HG03196 (cell line): ENCODE results near the gene DLG2.
"Not testable (repeated sequence)": the region's sequence is repeated elsewhere in the genome, so short reads cannot be mapped to it uniquely, and the experiment has no call there.

Experiments used
- ATAC-seq: cut with Tn5 transposase; IDR thresholded peaks from one replicate; pipeline ENCODE4 v1.9.1; 2021; ENCODE audit not compliant: unreplicated experiment

Gene DLG2

DNA sequence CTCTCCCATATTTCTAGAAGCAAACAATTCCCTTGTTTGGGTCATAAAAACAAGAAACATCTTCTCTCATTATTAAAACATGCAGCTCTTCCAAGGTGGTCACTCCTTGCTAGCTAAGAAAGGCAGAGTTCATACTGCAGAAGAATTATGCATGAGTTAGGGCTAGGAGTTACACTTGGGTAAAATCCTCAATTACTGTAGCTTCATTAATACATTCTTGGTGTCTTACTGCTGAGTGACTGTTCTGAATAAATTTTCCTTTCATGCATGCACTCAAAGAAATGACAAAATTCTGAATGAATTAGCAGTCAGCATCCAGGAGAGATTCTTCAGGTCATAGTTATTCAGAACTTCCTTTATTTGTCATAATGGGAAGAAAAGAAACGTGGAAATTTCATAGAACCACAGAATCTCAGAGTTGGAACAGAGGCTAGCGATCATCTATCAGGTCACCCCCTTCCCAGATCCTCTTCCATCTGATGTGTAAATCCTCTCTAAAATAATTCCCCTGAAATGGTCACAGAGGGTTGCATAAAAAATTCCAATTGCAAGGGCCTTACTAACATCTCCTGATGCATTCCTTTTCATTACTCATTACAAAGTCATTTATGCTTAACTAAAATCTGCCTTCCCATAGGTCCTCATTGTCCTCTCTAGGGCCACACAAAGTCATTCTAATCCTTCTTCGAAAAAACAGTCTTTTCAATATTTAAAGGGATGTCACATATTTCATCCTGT, 771.5 kb downstream of the DLG2 start:
- no peak for ATAC-seq

- no peak for ATAC-seq
Observed at GRCh38 chr11:84854498-84854880, 772.7 kb downstream of the DLG2 start.

DNA sequence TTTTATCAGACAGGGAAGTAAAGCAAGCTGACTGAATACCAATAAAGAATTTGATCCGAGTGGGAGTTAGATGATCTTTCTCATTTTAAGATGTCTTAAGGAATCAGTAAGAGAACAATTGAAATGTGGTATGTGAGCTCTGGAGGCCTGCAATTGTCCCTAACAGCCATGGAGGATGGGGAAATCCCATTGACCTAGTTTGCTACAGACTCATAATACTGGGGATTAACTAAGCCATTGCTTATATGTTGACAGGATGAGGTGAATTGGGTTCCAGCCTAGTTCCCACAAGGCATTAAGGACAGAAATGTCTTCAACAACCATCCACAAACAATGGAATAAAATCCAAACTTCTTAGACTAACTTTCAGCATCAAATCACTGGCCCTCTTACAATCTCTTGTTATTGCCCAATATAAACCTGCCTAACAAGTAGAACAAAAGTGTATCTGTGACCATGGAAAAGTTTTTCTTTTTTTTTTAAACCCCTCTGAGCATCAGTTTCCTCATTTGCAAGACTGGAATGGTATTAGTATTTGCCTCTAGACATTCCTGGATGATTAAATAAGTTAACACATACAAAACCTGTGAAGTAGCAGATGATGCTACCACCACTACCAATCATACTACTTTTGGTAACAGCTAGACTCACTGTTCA, 773.2 kb downstream of the DLG2 start:
- ATAC-seq: no peak

GRCh38 chr11:84847842-84848241, 779.3 kb downstream of the DLG2 start:
- no peak for ATAC-seq

- not testable (repeated sequence) for ATAC-seq
Observed at GRCh38 chr11:84840201-84840600, 786.9 kb downstream of the DLG2 start.

- no peak for ATAC-seq
Observed at GRCh38 chr11:84837402-84838069, 789.6 kb downstream of the DLG2 start.

DNA sequence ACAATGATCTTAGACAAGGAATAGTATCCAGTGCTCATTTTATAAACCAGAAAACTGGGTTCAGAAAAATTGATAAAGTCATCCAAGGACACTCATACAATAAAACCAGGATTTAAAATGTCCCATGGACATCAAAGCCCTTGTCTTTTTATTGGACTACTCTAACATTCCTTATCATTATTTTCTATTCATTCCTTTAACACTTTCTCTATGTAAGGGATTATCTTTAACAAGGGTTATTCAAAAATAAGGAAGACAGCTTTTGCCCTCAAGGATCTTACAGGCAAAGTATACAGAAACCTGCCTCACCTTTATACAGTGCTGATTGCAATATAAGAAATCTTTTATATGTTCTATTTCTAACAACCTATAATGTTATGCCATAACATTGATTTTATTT, 790.8 kb downstream of the DLG2 start:
- no peak for ATAC-seq

DNA sequence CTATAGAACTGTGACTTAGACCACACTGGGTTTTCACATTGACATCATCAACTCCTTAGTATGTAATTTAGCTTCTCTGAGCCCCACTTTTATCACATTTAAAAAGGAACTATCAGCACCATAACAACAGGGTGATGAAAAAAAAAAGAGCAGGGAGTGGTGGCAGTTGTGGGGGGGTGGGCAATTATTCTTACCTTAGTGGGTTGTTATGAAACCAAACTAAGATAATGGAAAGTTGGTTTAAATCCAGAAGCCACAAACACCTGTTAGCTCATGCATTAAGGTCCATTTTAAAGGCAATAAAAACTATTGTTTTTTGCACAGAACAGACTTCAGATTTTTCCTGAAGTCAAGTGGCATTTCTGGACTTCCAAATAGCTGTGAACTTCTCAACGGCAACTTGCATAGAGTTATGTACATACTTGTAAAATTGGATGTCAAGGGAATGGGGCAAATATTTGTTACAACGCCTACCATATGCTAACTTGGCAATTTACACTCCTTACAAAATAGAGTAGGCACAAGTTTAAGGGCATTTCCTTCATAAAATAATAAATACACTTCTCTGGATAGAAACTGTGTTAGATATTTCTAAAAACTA, 793.6 kb downstream of the DLG2 start:
- ATAC-seq: no peak

GRCh38 chr11:84830372-84830771, 796.8 kb downstream of the DLG2 start:
- no peak for ATAC-seq

- no peak for ATAC-seq
Observed at GRCh38 chr11:84829162-84829561, 798.0 kb downstream of the DLG2 start.

GRCh38 chr11:84828616-84829015, 798.5 kb downstream of the DLG2 start:
- no peak for ATAC-seq

DNA sequence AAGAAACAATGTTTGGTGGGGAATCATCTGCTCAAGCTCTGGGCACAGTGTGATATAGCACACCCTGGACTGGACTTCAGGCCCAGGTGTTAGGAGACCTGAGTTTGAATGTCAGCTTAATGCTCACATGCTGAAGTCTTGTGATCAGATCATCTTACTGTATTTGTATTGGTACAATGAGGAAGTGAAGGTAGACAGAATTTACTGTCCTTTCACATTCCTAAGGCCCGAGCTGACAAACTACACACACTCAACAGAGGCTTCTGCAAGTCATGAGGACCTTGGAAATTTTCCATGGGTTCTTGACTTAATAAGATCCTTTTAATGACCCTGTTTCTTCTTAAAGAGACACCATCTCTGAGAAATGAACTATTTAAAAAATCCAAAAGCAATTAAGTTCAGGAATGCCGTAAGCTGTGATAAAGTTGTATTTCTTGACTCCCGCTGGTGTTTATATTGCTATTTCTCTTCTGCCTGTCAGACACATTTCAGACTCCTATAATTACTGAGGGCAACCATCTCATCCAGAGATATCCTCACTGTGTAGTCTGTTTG, 802.0 kb downstream of the DLG2 start:
- ATAC-seq: no peak

- ATAC-seq: no peak
Observed at GRCh38 chr11:84824624-84825023, 802.5 kb downstream of the DLG2 start.

- ATAC-seq: no peak
Observed at GRCh38 chr11:84819537-84819936, 807.6 kb downstream of the DLG2 start.

- no peak for ATAC-seq
Observed at GRCh38 chr11:84819128-84819527, 808.0 kb downstream of the DLG2 start.

DNA sequence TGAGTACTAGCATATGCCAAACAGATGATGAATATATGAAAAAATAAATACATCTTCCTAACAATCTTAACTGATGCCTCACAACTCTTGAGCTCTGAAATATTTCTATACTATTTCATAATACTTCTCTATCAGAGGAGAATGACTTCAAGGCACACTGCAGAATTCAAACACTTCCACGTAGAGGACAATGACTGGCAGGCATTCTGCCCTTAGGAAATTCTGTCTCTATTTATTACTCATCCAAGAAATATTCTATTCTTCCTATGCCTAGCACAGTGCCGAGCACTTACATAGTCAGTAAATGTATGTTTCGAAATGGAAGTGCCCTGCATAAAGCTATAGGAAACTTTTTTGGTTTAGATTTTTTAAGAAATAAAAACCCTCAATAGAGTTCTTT, 809.1 kb downstream of the DLG2 start:
- no peak for ATAC-seq

- no peak for ATAC-seq
Observed at GRCh38 chr11:84812471-84812969, 814.6 kb downstream of the DLG2 start.

DNA sequence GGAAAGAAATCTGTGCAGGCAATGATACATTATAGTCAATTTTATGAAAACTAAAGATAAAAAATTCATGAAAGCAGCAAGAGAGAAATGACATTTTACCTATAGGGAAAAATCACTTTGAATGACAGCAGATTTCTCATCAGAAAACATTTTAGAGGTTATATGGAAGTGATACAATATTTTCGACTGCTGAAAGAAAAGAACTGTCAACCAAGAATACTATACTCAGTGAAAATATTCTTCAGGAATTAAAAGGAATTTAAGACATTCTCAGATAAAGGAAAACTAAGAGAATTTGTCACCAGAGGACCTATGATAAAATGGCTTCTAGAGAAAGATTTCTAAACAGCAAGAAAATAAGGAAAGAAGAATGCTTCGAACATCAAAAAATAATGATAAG, 820.8 kb downstream of the DLG2 start:
- ATAC-seq: no peak

GRCh38 chr11:84804041-84804440, 823.1 kb downstream of the DLG2 start:
- no peak for ATAC-seq

DNA sequence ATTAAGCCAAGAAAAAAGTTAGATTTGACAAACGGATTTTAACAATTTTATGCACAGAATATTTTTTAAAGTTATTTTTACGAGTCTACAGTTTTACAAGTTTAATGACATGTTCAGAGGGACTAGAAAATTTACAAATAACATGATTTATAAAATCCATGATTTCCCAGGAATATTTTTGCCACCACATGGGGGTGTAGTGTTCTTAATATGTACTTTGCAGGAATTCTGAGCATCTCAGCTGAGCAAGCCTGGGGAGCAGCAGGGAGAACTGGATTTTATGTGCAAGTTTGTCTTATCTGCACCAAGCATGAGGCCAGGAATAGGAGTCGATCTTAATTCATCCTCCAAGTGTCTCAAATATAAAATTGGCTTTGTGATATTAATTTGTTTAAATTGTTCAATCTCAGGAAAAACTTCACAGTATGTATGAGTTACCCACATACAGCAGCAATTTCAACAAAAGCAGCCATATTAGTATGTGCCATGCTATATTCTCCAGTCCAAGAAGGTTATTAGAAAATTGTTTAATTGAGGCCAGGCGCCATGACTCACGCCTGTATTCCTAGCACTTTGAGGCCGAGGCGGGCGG, 826.3 kb downstream of the DLG2 start:
- no peak for ATAC-seq

DNA sequence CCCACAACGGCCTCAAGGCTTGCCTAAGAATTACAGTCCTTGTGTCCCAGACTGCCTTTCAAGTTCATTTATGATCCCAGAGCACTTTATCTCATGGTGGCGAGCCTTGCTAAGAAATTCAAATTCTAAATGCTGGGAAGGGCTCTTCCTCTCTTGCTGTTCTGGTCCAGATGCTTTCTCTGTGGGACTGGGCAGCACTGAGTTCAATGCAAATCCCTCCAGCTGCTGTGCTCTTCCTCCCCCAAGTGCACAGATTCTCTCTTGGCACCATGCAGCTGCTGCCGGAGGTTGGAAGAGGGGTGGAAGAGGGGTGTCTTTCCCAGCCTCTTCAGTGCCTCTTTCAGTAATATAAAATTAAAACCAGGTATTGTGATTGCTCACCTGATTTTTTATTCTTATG, 828.0 kb downstream of the DLG2 start:
- no peak for ATAC-seq
